OCI-M2 (cell line): Measurements from ENCODE around the gene LIMS2.

Experiments
- DNase-seq: peaks from one replicate; lab custom pipeline; 2025; ENCODE audit not compliant: unreplicated experiment; lab: John Stamatoyannopoulos, UW

Gene LIMS2

GRCh38 chr2:127647242-127648190 is 27.8 kb downstream of the LIMS2 start:
- no peak for DNase-seq

- DNase-seq, result no peak
These were observed 28.7 kb downstream of the LIMS2 start for GRCh38 chr2:127646487-127647241.

GRCh38 chr2:127645395-127646291 is 29.7 kb downstream of the LIMS2 start, which contains the start of gene GPR17:
Gene GPR17 (plus strand): TSS chr2:127646153. CDS start chr2:127650736, 4,583 bp downstream.
- no peak for DNase-seq

- no peak for DNase-seq
These were observed 30.3 kb downstream of the LIMS2 start for GRCh38 chr2:127645026-127645394.

GRCh38 chr2:127644066-127645025 is 31.0 kb downstream of the LIMS2 start:
- DNase-seq, result no peak

GRCh38 chr2:127643439-127644065 is 31.8 kb downstream of the LIMS2 start:
- DNase-seq, result no peak

GRCh38 chr2:127642706-127643438 is 32.5 kb downstream of the LIMS2 start:
- DNase-seq, result no peak

- DNase-seq, result no peak
These were observed 33.4 kb downstream of the LIMS2 start for GRCh38 chr2:127641846-127642507.

GRCh38 chr2:127641133-127641532 is 34.2 kb downstream of the LIMS2 start:
- DNase-seq, result no peak

GRCh38 chr2:127640082-127641072 is 35.0 kb downstream of the LIMS2 start:
- no peak for DNase-seq

- no peak for DNase-seq
These were observed 36.2 kb downstream of the LIMS2 start for GRCh38 chr2:127639111-127639474.

GRCh38 chr2:127638361-127639110 is 36.8 kb downstream of the LIMS2 start:
- DNase-seq, result no peak

GRCh38 chr2:127637725-127638252 is 37.5 kb downstream of the LIMS2 start:
- no peak for DNase-seq

GRCh38 chr2:127637236-127637630 is 38.1 kb downstream of the LIMS2 start:
- DNase-seq, result no peak

- no peak for DNase-seq
These were observed 38.8 kb downstream of the LIMS2 start for GRCh38 chr2:127636248-127637235.
